H9 (cell line): Measurements from ENCODE around the gene ASPSCR1. TPM values are rescaled to one million over a fixed set of nuclear protein-coding genes. Genes with fewer than 3 reads are reported as not detected.

Source experiments
- DNase-seq: peaks from one replicate; pipeline ENCODE4 v3.0.0-alpha.2; 2017
- H2AFZ ChIP-seq: one replicate; pipeline ENCODE4 v1.6.1; 2013; ENCODE audit warnings: mild to moderate bottlenecking, low read length, control low read depth, moderate library complexity
- H2AK5ac ChIP-seq: 2 replicates; pipeline ENCODE4 v1.6.1; 2013; ENCODE audit warnings: low read length, control low read depth, mixed read lengths; ENCODE audit not compliant: insufficient read length
- H2BK120ac ChIP-seq: one replicate; pipeline ENCODE4 v1.6.1; 2013; ENCODE audit warnings: low read depth, mild to moderate bottlenecking, low read length, control low read depth, inconsistent platforms; ENCODE audit not compliant: poor library complexity, severe bottlenecking
- H2BK12ac ChIP-seq: 2 replicates; pipeline ENCODE4 v1.6.1; 2013; ENCODE audit warnings: low read length, control low read depth, mixed read lengths, low read depth; ENCODE audit not compliant: insufficient read length
- H2BK15ac ChIP-seq: 2 replicates; pipeline ENCODE4 v1.6.1; 2013; ENCODE audit warnings: low read depth, low read length, control low read depth
- H2BK20ac ChIP-seq: one replicate; pipeline ENCODE4 v1.6.1; 2013; ENCODE audit warnings: low read depth, mild to moderate bottlenecking, low read length, control low read depth, inconsistent platforms; ENCODE audit not compliant: poor library complexity, severe bottlenecking
- H2BK5ac ChIP-seq: 2 replicates; pipeline ENCODE4 v1.6.1; 2013; ENCODE audit warnings: low read length, control low read depth, mixed read lengths; ENCODE audit not compliant: insufficient read length
- H3K14ac ChIP-seq: 2 replicates; pipeline ENCODE4 v1.6.1; 2013; ENCODE audit warnings: low read length, control low read depth; ENCODE audit not compliant: insufficient read depth
- H3K18ac ChIP-seq: 2 replicates; pipeline ENCODE4 v1.6.1; 2013; ENCODE audit warnings: low read depth, mild to moderate bottlenecking, mixed read lengths, low read length, control low read depth; ENCODE audit not compliant: insufficient read length
- H3K23ac ChIP-seq: 2 replicates; pipeline ENCODE4 v1.6.1; 2013; ENCODE audit warnings: low read length, control low read depth, mixed read lengths, low read depth; ENCODE audit not compliant: insufficient read length
- H3K23me2 ChIP-seq: 2 replicates; pipeline ENCODE4 v1.6.1; 2013; ENCODE audit warnings: low read depth, mild to moderate bottlenecking, mixed read lengths, low read length, control low read depth; ENCODE audit not compliant: insufficient read length, poor library complexity, severe bottlenecking
- H3K27ac ChIP-seq: 2 replicates; pipeline ENCODE4 v1.5.1; 2013; ENCODE audit warnings: low read length, control low read depth, mixed read lengths, low read depth; ENCODE audit not compliant: insufficient read length
- H3K27me3 ChIP-seq: 2 replicates; pipeline ENCODE4 v1.6.1; 2013; ENCODE audit warnings: low read length, control low read depth, inconsistent platforms; ENCODE audit not compliant: insufficient read depth
- H3K4ac ChIP-seq: 2 replicates; pipeline ENCODE4 v1.6.1; 2013; ENCODE audit warnings: low read depth, mild to moderate bottlenecking, control low read depth, inconsistent platforms, low read length, moderate library complexity
- H3K4me1 ChIP-seq: 2 replicates; pipeline ENCODE4 v1.6.1; 2013; ENCODE audit warnings: low read length, control low read depth, inconsistent platforms; ENCODE audit not compliant: insufficient read depth
- H3K4me2 ChIP-seq: 2 replicates; pipeline ENCODE4 v1.6.1; 2013; ENCODE audit warnings: low read length, control low read depth, mixed read lengths; ENCODE audit not compliant: insufficient read length, insufficient read depth
- H3K56ac ChIP-seq: 2 replicates; pipeline ENCODE4 v1.6.1; 2013; ENCODE audit warnings: low read depth, mild to moderate bottlenecking, mixed read lengths, low read length, control low read depth; ENCODE audit not compliant: insufficient read length
- H3K79me1 ChIP-seq: 2 replicates; pipeline ENCODE4 v1.6.1; 2013; ENCODE audit warnings: low read depth, mild to moderate bottlenecking, moderate library complexity, low read length, control low read depth, inconsistent platforms; ENCODE audit not compliant: insufficient read depth, poor library complexity, severe bottlenecking
- H3K79me2 ChIP-seq: 2 replicates; pipeline ENCODE4 v1.6.1; 2013; ENCODE audit warnings: low read length, control low read depth, inconsistent platforms; ENCODE audit not compliant: insufficient read depth
- H3K9ac ChIP-seq: 2 replicates; pipeline ENCODE4 v1.6.1; 2013; ENCODE audit warnings: low read length, control low read depth, mixed read lengths; ENCODE audit not compliant: insufficient read length; ENCODE audit errors: extremely low read depth
- H3K9me3 ChIP-seq: one replicate; pipeline ENCODE4 v1.6.1; 2013; ENCODE audit warnings: low read depth, low read length, inconsistent platforms; ENCODE audit not compliant: control insufficient read depth
- H3T11ph ChIP-seq: one replicate; pipeline ENCODE4 v1.6.1; 2013; ENCODE audit warnings: mild to moderate bottlenecking, low read length, control low read depth, inconsistent platforms
- H4K20me1 ChIP-seq: one replicate; pipeline ENCODE4 v1.6.1; 2013; ENCODE audit not compliant: control insufficient read depth, insufficient read length, insufficient read depth
- H4K5ac ChIP-seq: 2 replicates; pipeline ENCODE4 v1.6.1; 2013; ENCODE audit warnings: low read depth, mild to moderate bottlenecking, mixed read lengths, low read length, control low read depth; ENCODE audit not compliant: insufficient read length
- H4K8ac ChIP-seq: replicated peaks from 2 replicates; pipeline ENCODE4 v1.6.1; 2013; ENCODE audit warnings: low read length, control low read depth, mixed read lengths, low read depth; ENCODE audit not compliant: insufficient read length
- H4K91ac ChIP-seq: 2 replicates; pipeline ENCODE4 v1.6.1; 2013; ENCODE audit warnings: low read depth, mild to moderate bottlenecking, moderate library complexity, mixed read lengths, low read length, control low read depth; ENCODE audit not compliant: insufficient read length
- H3K27ac Mint-ChIP-seq, 3 experiments: 2 replicates in 2 of 3; 3 replicates in 1 of 3; pipeline ENCODE4 v1.8.0; 2020 to 2021; ENCODE audit warnings: mixed read lengths in 3 of 3, mild to moderate bottlenecking in 1 of 3, moderate library complexity in 1 of 3
- H3K27me3 Mint-ChIP-seq: 2 replicates; pipeline ENCODE4 v1.8.0; 2021; ENCODE audit warnings: low read depth, mild to moderate bottlenecking, moderate library complexity, mixed read lengths
- H3K36me3 Mint-ChIP-seq, 3 experiments: 2 replicates in 2 of 3; 3 replicates in 1 of 3; pipeline ENCODE4 v1.8.0; 2020 to 2021; ENCODE audit warnings: low read depth in 3 of 3, mixed read lengths in 3 of 3; ENCODE audit not compliant: insufficient read depth in 1 of 3
- H3K4me1 Mint-ChIP-seq, 2 experiments: 2 replicates each; pipeline ENCODE4 v1.8.0; 2020; ENCODE audit warnings: mixed read lengths in 2 of 2
- H3K4me3 Mint-ChIP-seq, 2 experiments: 2 replicates in 1 of 2; 3 replicates in 1 of 2; pipeline ENCODE4 v1.8.0; 2020 to 2021; ENCODE audit warnings: mild to moderate bottlenecking in 2 of 2, mixed read lengths in 2 of 2, moderate library complexity in 1 of 2
- H3K9me3 Mint-ChIP-seq, 2 experiments: 2 replicates in 1 of 2; 3 replicates in 1 of 2; pipeline ENCODE4 v1.8.0; 2020; ENCODE audit warnings: mild to moderate bottlenecking in 2 of 2, mixed read lengths in 2 of 2, moderate library complexity in 1 of 2
- CTCF ChIP-seq: fragments of 200-600 bp; sonication (generic); conservative IDR thresholded peaks from 3 replicates; pipeline ENCODE4 v1.8.0; 2021; ENCODE audit warnings: antibody characterized with exemption, mild to moderate bottlenecking
- WGBS: extraction: QIAGEN DNeasy Blood & Tissue Kit; methylation state at CpG from one replicate; pipeline ENCODE4 v1.1.7; 2013; ENCODE audit warnings: missing lambda C conversion rate, low lambda C conversion rate, mixed read lengths; ENCODE audit not compliant: insufficient read length; ENCODE audit errors: extremely low coverage; 5-methylcytosine and 5-hydroxymethylcytosine counted together
- total RNA-seq: library from RNA; stranded (reverse); gene quantifications from 2 replicates; pipeline ENCODE4 v1.2.1, GENCODE V29; 2021

ASPSCR1 gene
- total RNA-seq, 1 experiment from 2014 or later: 50.9 TPM

- no CpG with 5 or more reads among the region's 33 CpGs for WGBS
- H3T11ph ChIP-seq: no peak overlapping the region
- no peak overlapping the region for H2AK5ac ChIP-seq
- TF ChIP-seq CTCF: no peak
- H3K9me3 ChIP-seq: no peaks in the 10 kb centered on the region
- H3K27me3 ChIP-seq: no peaks in the 10 kb centered on the region
- H2BK12ac ChIP-seq: no peak overlapping the region
- no peak overlapping the region for H3K27ac ChIP-seq
- no peak for DNase-seq
- Mint-ChIP-seq H3K4me3 (no peak overlapping the region), H3K4me1 (peaks cover 7 to 14% of the 10 kb centered on the region in 2 experiments), H3K27ac (0 out of 7 replicates have a peak overlapping the region, but pooled peaks of 1 of the 3 experiments have one; percentile 28), H3K27me3 (no peaks in the 10 kb centered on the region), H3K36me3 (peaks cover 2 to 8% (median 3%) of the 10 kb centered on the region in 3 experiments; a peak in 4 of 7 replicates), H3K9me3 (no peaks in the 10 kb centered on the region)
- no peak overlapping the region for H3K18ac ChIP-seq
- H2AFZ ChIP-seq: no peak overlapping the region
- H3K23ac ChIP-seq: no peak overlapping the region
- H4K8ac ChIP-seq: no peak overlapping the region
- no peaks in the 10 kb centered on the region for H3K79me2 ChIP-seq
- H3K56ac ChIP-seq: no peak overlapping the region
- no peak overlapping the region for H3K4ac ChIP-seq
- peaks cover 5% of the 10 kb centered on the region for H3K23me2 ChIP-seq
- H4K91ac ChIP-seq: no peak overlapping the region
- no peak overlapping the region for H3K4me2 ChIP-seq
- no peak overlapping the region for H2BK15ac ChIP-seq
- no peak overlapping the region for H3K14ac ChIP-seq
- H4K20me1 ChIP-seq: no peaks in the 10 kb centered on the region
- H2BK20ac ChIP-seq: no peak overlapping the region
- H4K5ac ChIP-seq: no peak overlapping the region
- no peak overlapping the region for H3K9ac ChIP-seq
- no peak overlapping the region for H2BK5ac ChIP-seq
- peaks cover 5% of the 10 kb centered on the region for H3K79me1 ChIP-seq
- H2BK120ac ChIP-seq: no peak overlapping the region
- no peaks in the 10 kb centered on the region for H3K4me1 ChIP-seq
Observed at GRCh38 chr17:82018989-82019689, 41.7 kb downstream of the ASPSCR1 start.
